GM10266 (cell line): ENCODE results near the gene CTDP1.

Experiments
- DNase-seq: peaks from one replicate; pipeline ENCODE4 v3.0.0; 2012; ENCODE audit errors: extremely low spot score
- TF ChIP-seq, protein P1 (sequence below): IDR thresholded peaks from 2 replicates; pipeline ENCODE4 v1.5.1; 2012; ENCODE audit warnings: mild to moderate bottlenecking, low read depth; ENCODE audit not compliant: control insufficient read depth, insufficient read depth; ENCODE audit errors: missing control alignments

The CTDP1 gene

DNA sequence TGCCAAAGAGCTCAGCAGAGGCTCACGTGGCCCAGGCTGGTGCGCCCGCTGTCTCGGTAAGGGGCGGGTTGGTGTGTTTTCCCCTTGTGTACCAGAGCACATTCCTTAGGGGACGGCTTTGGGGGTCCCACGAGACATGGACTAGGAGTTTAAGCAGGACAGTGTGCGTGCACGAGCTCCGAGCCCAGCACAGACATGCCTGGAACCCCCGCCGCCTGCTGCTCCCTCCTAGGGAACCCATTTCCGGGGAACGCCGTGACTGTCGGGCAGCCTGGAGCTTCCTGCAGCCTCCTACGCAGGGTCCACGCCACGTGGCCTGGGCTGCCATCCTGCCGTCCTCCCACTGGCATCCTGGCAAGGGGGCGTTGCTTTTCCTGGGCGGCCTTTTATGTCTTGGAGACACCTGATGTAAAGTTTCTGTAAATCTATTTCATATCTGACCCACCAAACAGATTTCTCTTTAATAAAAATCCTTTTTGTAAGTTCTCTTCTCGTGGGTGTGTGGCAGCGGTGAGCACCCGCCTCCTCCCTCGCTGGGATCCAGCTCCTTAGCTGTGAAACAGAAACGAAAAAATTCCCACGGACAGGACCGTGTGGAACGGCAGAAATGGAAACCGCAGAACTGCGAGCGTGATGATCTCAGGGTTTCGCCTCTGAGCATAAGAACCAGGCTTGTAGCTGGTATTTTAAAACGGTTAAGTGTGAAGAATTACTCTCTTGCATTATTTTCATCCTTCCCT is 74.6 kb downstream of the CTDP1 start:
- TF ChIP-seq, protein P1, sequence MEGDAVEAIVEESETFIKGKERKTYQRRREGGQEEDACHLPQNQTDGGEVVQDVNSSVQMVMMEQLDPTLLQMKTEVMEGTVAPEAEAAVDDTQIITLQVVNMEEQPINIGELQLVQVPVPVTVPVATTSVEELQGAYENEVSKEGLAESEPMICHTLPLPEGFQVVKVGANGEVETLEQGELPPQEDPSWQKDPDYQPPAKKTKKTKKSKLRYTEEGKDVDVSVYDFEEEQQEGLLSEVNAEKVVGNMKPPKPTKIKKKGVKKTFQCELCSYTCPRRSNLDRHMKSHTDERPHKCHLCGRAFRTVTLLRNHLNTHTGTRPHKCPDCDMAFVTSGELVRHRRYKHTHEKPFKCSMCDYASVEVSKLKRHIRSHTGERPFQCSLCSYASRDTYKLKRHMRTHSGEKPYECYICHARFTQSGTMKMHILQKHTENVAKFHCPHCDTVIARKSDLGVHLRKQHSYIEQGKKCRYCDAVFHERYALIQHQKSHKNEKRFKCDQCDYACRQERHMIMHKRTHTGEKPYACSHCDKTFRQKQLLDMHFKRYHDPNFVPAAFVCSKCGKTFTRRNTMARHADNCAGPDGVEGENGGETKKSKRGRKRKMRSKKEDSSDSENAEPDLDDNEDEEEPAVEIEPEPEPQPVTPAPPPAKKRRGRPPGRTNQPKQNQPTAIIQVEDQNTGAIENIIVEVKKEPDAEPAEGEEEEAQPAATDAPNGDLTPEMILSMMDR, result no peak
- DNase-seq, result no peak

DNA sequence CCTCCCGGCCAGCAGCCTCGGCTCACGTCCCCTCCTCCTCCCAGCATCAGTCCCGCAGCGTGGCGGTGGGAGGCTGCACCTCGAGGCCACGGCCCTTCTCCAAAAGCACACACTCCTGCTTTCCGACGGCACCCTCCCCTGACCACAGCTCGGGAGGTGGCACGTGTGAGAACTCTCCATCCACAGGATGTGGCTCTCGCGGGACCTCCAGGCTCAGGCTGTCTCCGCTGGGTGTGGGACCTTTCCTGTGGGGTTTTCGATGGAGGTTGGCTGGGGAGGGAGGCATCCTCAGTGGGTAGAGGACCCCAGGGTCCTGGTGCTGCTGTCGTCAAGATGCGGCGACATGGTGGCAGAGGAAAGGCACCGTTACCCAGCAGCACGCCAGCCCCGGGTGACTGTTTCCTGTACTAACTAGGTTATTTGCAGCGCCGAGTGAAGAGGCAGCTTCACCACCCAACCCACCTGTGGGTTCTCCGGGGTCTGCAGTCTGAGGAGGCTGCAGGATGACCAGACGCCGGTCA is 75.3 kb downstream of the CTDP1 start:
- TF ChIP-seq, protein P1, result no peak
- no peak for DNase-seq

DNA sequence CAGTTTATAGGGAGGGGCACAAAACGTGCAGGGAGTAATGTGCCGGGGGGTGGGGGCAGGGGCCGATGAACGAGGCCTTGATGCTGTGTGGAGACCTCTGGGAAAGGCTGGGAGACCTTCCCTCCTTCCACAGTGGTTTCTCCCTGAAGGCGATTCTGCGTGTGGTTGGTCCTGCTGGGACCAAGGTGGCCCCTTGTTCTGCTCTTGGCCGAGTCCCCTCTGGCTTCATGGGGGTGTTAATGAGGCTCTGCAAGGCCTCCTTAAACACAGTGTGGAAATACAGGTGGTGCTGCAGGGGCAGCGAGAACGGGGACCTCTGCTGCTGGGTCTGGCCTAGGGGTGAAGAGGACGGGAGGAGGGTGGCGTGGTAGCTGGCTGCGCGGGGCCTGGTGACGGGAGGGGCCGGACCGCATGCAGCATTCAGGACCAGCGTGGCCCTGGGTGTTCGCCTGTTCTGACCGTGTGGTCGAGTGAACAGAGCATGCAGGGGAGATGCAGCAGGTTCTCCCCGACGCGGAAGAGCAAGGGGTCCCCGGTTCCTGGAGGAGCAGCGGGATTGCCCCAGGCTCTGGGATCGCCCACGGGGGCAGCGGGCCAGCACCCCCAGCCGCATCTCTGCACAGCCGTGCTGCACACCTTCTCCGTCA is 76.0 kb downstream of the CTDP1 start:
- TF ChIP-seq, protein P1, result no peak
- DNase-seq, result no peak

DNA sequence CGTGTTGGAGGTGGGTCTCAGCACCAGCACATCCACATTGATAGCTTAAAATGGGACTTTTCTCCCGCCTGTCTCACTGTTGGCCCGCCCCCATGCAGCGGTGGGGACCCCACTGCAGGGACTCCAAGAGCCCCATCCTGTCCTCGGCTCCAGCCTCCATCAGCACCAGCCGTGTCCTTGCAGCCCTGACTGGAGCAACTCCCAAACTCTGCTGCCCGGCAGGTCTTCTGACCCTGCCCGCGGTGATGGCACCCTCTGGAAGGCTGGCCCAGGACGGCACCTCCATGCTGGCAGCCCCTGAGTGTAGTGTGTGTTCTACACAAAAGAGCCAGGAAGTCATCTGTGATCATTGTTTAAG is 76.5 kb downstream of the CTDP1 start:
- TF ChIP-seq, protein P1, result no peak
- no peak for DNase-seq

DNA sequence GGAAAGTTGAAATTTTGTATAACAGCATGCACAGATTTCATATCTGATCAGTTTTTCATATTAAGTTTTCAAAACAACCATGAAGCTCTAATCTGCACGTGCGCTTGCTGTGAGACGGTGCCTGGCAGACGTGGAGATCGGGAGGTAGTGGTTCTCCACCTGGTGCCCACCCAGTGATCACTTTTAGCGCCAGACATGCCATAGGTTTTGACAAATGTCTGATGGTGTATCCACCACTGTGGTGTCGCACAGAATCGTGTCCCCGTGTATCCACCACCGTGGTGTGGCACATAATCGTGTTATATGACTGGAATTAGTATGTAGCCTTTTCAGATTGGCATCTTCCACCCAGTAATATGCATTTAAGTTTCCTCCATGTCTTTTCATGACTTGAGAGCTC is 77.2 kb downstream of the CTDP1 start:
- TF ChIP-seq, protein P1, result no peak
- no peak for DNase-seq

DNA sequence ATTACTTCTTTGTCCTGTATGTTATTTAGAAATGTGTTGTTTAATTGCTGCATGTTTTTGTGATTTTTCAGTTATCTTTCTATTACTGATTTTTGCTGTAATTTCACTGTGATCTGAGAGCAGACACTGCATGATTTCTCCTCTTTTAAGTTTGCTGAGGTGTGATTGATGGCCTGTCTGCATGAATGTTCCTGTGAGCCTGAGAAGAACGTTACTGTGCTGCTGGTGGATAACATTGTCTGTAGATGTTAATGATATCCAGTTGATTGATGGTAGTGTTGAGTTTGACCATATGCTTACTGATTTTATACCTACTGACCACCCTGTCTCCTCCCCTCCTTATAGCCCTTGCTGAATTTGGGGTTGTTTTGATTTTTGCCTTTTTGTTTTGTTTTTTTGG is 80.7 kb downstream of the CTDP1 start:
- no peak for DNase-seq
- TF ChIP-seq, protein P1, result no peak

DNA sequence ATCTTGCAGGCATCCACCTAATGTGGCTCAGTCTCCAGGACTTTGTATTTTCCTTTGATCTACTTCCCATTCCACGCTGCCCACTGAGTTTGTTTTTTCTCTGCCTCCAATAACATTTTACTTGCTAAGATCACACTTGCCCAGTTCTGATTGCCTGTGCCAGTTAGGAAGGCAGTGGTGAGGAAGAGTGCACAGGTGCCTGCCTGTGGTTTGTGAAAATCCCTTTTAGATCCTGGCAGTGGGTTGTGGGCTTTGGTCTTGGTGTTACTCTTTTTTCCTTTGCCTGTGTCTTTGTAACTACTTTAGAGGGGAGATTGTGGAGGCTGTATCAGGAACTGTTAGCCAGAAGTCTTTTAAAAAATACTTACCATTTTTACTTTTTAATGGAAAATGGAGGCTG is 81.3 kb downstream of the CTDP1 start:
- TF ChIP-seq, protein P1, result no peak
- no peak for DNase-seq
